NT2/D1 (cell line): Measurements from ENCODE around the gene NRP1.

Experiments
- DNase-seq: peaks from one replicate; pipeline ENCODE4 v3.0.0-alpha.2; 2011; ENCODE audit warnings: low read depth, low spot score
- H3K27me3 ChIP-seq: 2 replicates; pipeline ENCODE4 v1.6.0; 2011; ENCODE audit warnings: mild to moderate bottlenecking; ENCODE audit not compliant: insufficient read length, insufficient read depth
- H3K36me3 ChIP-seq: 2 replicates; pipeline ENCODE4 v1.6.1; 2011; ENCODE audit warnings: mild to moderate bottlenecking, low read length, mixed read lengths; ENCODE audit not compliant: insufficient read depth, insufficient read length
- H3K4me1 ChIP-seq: 2 replicates; pipeline ENCODE4 v1.5.1; 2011; ENCODE audit not compliant: insufficient read depth, insufficient read length
- H3K4me3 ChIP-seq: 2 replicates; pipeline ENCODE4 v1.5.1; 2011; ENCODE audit warnings: low read depth; ENCODE audit not compliant: insufficient read length
- H3K9ac ChIP-seq: 2 replicates; pipeline ENCODE4 v1.6.0; 2011; ENCODE audit warnings: low read depth; ENCODE audit not compliant: insufficient read length
- H3K9me3 ChIP-seq: 2 replicates; pipeline ENCODE4 v1.5.1; 2011; ENCODE audit warnings: mild to moderate bottlenecking, low read length; ENCODE audit not compliant: insufficient read depth
- SUZ12 ChIP-seq: IDR thresholded peaks from 2 replicates; pipeline ENCODE4 v1.6.1; 2011; ENCODE audit not compliant: insufficient read length, insufficient read depth; ENCODE audit errors: extremely low read depth
- YY1 ChIP-seq: IDR thresholded peaks from 2 replicates; pipeline ENCODE4 v1.6.1; 2011; ENCODE audit not compliant: insufficient read length, insufficient read depth
- ZNF274 ChIP-seq: IDR thresholded peaks from 2 replicates; pipeline ENCODE4 v1.6.1; 2011; ENCODE audit warnings: mild to moderate bottlenecking, low read depth, low read length

The NRP1 gene

GRCh38 chr10:33287112-33287511, 47.4 kb downstream of the NRP1 start:
- Histone ChIP-seq H3K36me3 (no peaks in the 10 kb centered on the region), H3K4me1 (no peaks in the 10 kb centered on the region), H3K9me3 (no peaks in the 10 kb centered on the region), H3K9ac (no peak overlapping the region), H3K4me3 (no peak overlapping the region), H3K27me3 (no peaks in the 10 kb centered on the region)
- no peak for TF ChIP-seq SUZ12
- no peak for TF ChIP-seq YY1
- no peak for TF ChIP-seq ZNF274
- no peak for DNase-seq

GRCh38 chr10:33286157-33286934, 48.1 kb downstream of the NRP1 start:
- Histone ChIP-seq H3K4me3 (no peak overlapping the region), H3K9ac (no peak overlapping the region), H3K9me3 (no peaks in the 10 kb centered on the region), H3K4me1 (no peaks in the 10 kb centered on the region), H3K36me3 (no peaks in the 10 kb centered on the region), H3K27me3 (no peaks in the 10 kb centered on the region)
- no peak for DNase-seq
- no peak for TF ChIP-seq ZNF274
- TF ChIP-seq SUZ12, result no peak
- no peak for TF ChIP-seq YY1

- Histone ChIP-seq H3K4me1 (no peaks in the 10 kb centered on the region), H3K36me3 (no peaks in the 10 kb centered on the region)
- TF ChIP-seq ZNF274 (no peak), SUZ12 (no peak), YY1 (no peak)
These were observed 49.5 kb downstream of the NRP1 start for GRCh38 chr10:33284945-33285344.

GRCh38 chr10:33279811-33280602, 54.5 kb downstream of the NRP1 start:
- DNase-seq, result no peak
- H3K9me3 ChIP-seq, result no peaks in the 10 kb centered on the region
- H3K27me3 ChIP-seq, result no peaks in the 10 kb centered on the region
- H3K4me3 ChIP-seq, result no peak overlapping the region
- no peaks in the 10 kb centered on the region for H3K4me1 ChIP-seq
- no peak overlapping the region for H3K9ac ChIP-seq
- H3K36me3 ChIP-seq, result no peaks in the 10 kb centered on the region
- TF ChIP-seq ZNF274 (no peak), YY1 (no peak)

More at GRCh38 chr10:33284945-33285344, 49.5 kb downstream of the NRP1 start:
- no peak for DNase-seq
- Histone ChIP-seq H3K4me3 (no peak overlapping the region), H3K27me3 (no peaks in the 10 kb centered on the region), H3K9me3 (no peaks in the 10 kb centered on the region), H3K9ac (no peak overlapping the region)

GRCh38 chr10:33279276-33279675, 55.2 kb downstream of the NRP1 start:
- H3K36me3 ChIP-seq, result no peaks in the 10 kb centered on the region
- no peak for DNase-seq
- no peak for TF ChIP-seq ZNF274
- no peak for TF ChIP-seq SUZ12
- no peak for TF ChIP-seq YY1
- no peaks in the 10 kb centered on the region for H3K9me3 ChIP-seq
- no peak overlapping the region for H3K9ac ChIP-seq
- no peaks in the 10 kb centered on the region for H3K27me3 ChIP-seq
- H3K4me1 ChIP-seq, result no peaks in the 10 kb centered on the region
- H3K4me3 ChIP-seq, result no peak overlapping the region

GRCh38 chr10:33278198-33278597, 56.3 kb downstream of the NRP1 start:
- Histone ChIP-seq H3K4me1 (no peaks in the 10 kb centered on the region), H3K27me3 (no peaks in the 10 kb centered on the region), H3K9ac (no peak overlapping the region), H3K36me3 (no peaks in the 10 kb centered on the region), H3K9me3 (no peaks in the 10 kb centered on the region), H3K4me3 (no peak overlapping the region)
- DNase-seq, result no peak
- TF ChIP-seq ZNF274 (no peak), YY1 (no peak), SUZ12 (no peak)

- no peak for DNase-seq
- TF ChIP-seq SUZ12, result no peak
- no peak for TF ChIP-seq ZNF274
- TF ChIP-seq YY1, result no peak
- H3K9ac ChIP-seq, result no peak overlapping the region
- H3K4me1 ChIP-seq, result no peaks in the 10 kb centered on the region
- no peaks in the 10 kb centered on the region for H3K36me3 ChIP-seq
- H3K9me3 ChIP-seq, result no peaks in the 10 kb centered on the region
- H3K4me3 ChIP-seq, result no peak overlapping the region
- no peaks in the 10 kb centered on the region for H3K27me3 ChIP-seq
These were observed 57.3 kb downstream of the NRP1 start for GRCh38 chr10:33277135-33277536.
